GM21717 (cell line): Measurements from ENCODE around the gene PAQR6.

Source experiments
- ATAC-seq: cut with Tn5 transposase; IDR thresholded peaks from one replicate; pipeline ENCODE4 v1.9.1; 2021; ENCODE audit warnings: mild to moderate bottlenecking, moderate library complexity; ENCODE audit not compliant: unreplicated experiment

The PAQR6 gene

GRCh38 chr1:156266051-156266450 is 18.2 kb upstream of the PAQR6 start:
- no peak for ATAC-seq

GRCh38 chr1:156263288-156263655 is 15.4 kb upstream of the PAQR6 start:
- no peak for ATAC-seq

- no peak for ATAC-seq
Measured at GRCh38 chr1:156262461-156263287, 14.8 kb upstream of the PAQR6 start.

- ATAC-seq: no peak
Measured at GRCh38 chr1:156260896-156261295, 13.0 kb upstream of the PAQR6 start.

GRCh38 chr1:156259805-156260204 is 11.9 kb upstream of the PAQR6 start:
- no peak for ATAC-seq

- ATAC-seq: no peak
Measured at GRCh38 chr1:156258859-156259258, 11.0 kb upstream of the PAQR6 start.

- ATAC-seq: no peak
Measured at GRCh38 chr1:156257711-156258110, 9.9 kb upstream of the PAQR6 start.

- ATAC-seq: no peak
Measured at GRCh38 chr1:156253634-156254033, 5.8 kb upstream of the PAQR6 start.

- no peak for ATAC-seq
Measured at GRCh38 chr1:156251527-156251926, 3.7 kb upstream of the PAQR6 start.

- ATAC-seq: no peak
Measured at GRCh38 chr1:156249593-156249992, 1.7 kb upstream of the PAQR6 start.

- ATAC-seq: no peak
Measured at GRCh38 chr1:156248323-156248683, 447 bp upstream of the PAQR6 start.

- no peak for ATAC-seq
Measured at GRCh38 chr1:156246781-156247459, 936 bp downstream of the PAQR6 start.

- no peak for ATAC-seq
Measured at GRCh38 chr1:156246241-156246780, 1.5 kb downstream of the PAQR6 start.

- ATAC-seq: no peak
Measured at GRCh38 chr1:156245451-156246232, 2.2 kb downstream of the PAQR6 start.

- no peak for ATAC-seq
Measured at GRCh38 chr1:156244712-156245111, 3.1 kb downstream of the PAQR6 start.

GRCh38 chr1:156244126-156244525 is 3.7 kb downstream of the PAQR6 start:
- ATAC-seq: no peak

GRCh38 chr1:156242738-156243137 is 5.1 kb downstream of the PAQR6 start:
- no peak for ATAC-seq

GRCh38 chr1:156241926-156242325 is 5.9 kb downstream of the PAQR6 start, which contains the start of gene BGLAP:
TSS of gene BGLAP (plus strand) at chr1:156242184. CDS start at chr1:156242232, 48 bp downstream.
- ATAC-seq: no peak

GRCh38 chr1:156241311-156241811 is 6.5 kb downstream of the PAQR6 start:
- no peak for ATAC-seq

GRCh38 chr1:156238248-156238647 is 9.6 kb downstream of the PAQR6 start:
- no peak for ATAC-seq

- no peak for ATAC-seq
Measured at GRCh38 chr1:156236164-156236563, 11.7 kb downstream of the PAQR6 start.
